ENCODE measurements around the gene ITPR2.
"Not testable (repeated sequence)": the region's sequence is repeated elsewhere in the genome, so short reads cannot be mapped to it uniquely, and the experiment has no call there.

The ITPR2 gene

GRCh38 chr12:26435069-26435404, 398.0 kb downstream of the ITPR2 start:
- in situ Hi-C loops (cut with HindIII; ENCODE audit: low pct_ligation_motif_present, low pct_unique_long_range_greater_than_20kb, low sequenced_read_pairs): no loop called here

GRCh38 chr12:26434299-26435068, 398.5 kb downstream of the ITPR2 start:
- in situ Hi-C loops (cut with HindIII; ENCODE audit: low pct_ligation_motif_present, low pct_unique_long_range_greater_than_20kb, low sequenced_read_pairs): no loop called here
- DNase-seq: peak; percentile 83

More at GRCh38 chr12:26435069-26435404, 398.0 kb downstream of the ITPR2 start:
- no peak for DNase-seq

- in situ Hi-C loops (cut with HindIII; ENCODE audit: low pct_ligation_motif_present, low pct_unique_long_range_greater_than_20kb, low sequenced_read_pairs); DNase-seq: not testable (repeated sequence)
These were observed 399.3 kb downstream of the ITPR2 start for GRCh38 chr12:26433701-26434100.

- no peak for DNase-seq
- in situ Hi-C loops (cut with HindIII; ENCODE audit: low pct_ligation_motif_present, low pct_unique_long_range_greater_than_20kb, low sequenced_read_pairs): no loop called here
These were observed 401.8 kb downstream of the ITPR2 start for GRCh38 chr12:26431211-26431610.

GRCh38 chr12:26430596-26430995, 402.4 kb downstream of the ITPR2 start:
- DNase-seq; in situ Hi-C loops (cut with HindIII; ENCODE audit: low pct_ligation_motif_present, low pct_unique_long_range_greater_than_20kb, low sequenced_read_pairs): not testable (repeated sequence)

- in situ Hi-C loops (cut with HindIII; ENCODE audit: low pct_ligation_motif_present, low pct_unique_long_range_greater_than_20kb, low sequenced_read_pairs): no loop called here
These were observed 403.8 kb downstream of the ITPR2 start for GRCh38 chr12:26429070-26429691.

GRCh38 chr12:26428420-26428819, 404.6 kb downstream of the ITPR2 start:
- no peak for DNase-seq
- in situ Hi-C loops (cut with HindIII; ENCODE audit: low pct_ligation_motif_present, low pct_unique_long_range_greater_than_20kb, low sequenced_read_pairs): no loop called here

More at GRCh38 chr12:26429070-26429691, 403.8 kb downstream of the ITPR2 start:
- no peak for DNase-seq

GRCh38 chr12:26426652-26427051, 406.3 kb downstream of the ITPR2 start:
- in situ Hi-C loops (cut with HindIII; ENCODE audit: low pct_ligation_motif_present, low pct_unique_long_range_greater_than_20kb, low sequenced_read_pairs): no loop called here
- no peak for DNase-seq

GRCh38 chr12:26425587-26426260, 407.3 kb downstream of the ITPR2 start:
- in situ Hi-C loops (cut with HindIII; ENCODE audit: low pct_ligation_motif_present, low pct_unique_long_range_greater_than_20kb, low sequenced_read_pairs): no loop called here
- DNase-seq: no peak

- in situ Hi-C loops (cut with HindIII; ENCODE audit: low pct_ligation_motif_present, low pct_unique_long_range_greater_than_20kb, low sequenced_read_pairs): no loop called here
- no peak for DNase-seq
These were observed 410.1 kb downstream of the ITPR2 start for GRCh38 chr12:26422839-26423398.

- in situ Hi-C loops (cut with HindIII; ENCODE audit: low pct_ligation_motif_present, low pct_unique_long_range_greater_than_20kb, low sequenced_read_pairs): no loop called here
- no peak for DNase-seq
These were observed 416.4 kb downstream of the ITPR2 start for GRCh38 chr12:26416550-26416949.

GRCh38 chr12:26410689-26411088, 422.3 kb downstream of the ITPR2 start:
- no peak for DNase-seq
- in situ Hi-C loops (cut with HindIII; ENCODE audit: low pct_ligation_motif_present, low pct_unique_long_range_greater_than_20kb, low sequenced_read_pairs): no loop called here

GRCh38 chr12:26406813-26407212, 426.2 kb downstream of the ITPR2 start:
- in situ Hi-C loops (cut with HindIII; ENCODE audit: low pct_ligation_motif_present, low pct_unique_long_range_greater_than_20kb, low sequenced_read_pairs): no loop called here
- DNase-seq: no peak

- in situ Hi-C loops (cut with HindIII; ENCODE audit: low pct_ligation_motif_present, low pct_unique_long_range_greater_than_20kb, low sequenced_read_pairs): no loop called here
These were observed 426.6 kb downstream of the ITPR2 start for GRCh38 chr12:26406391-26406790.

GRCh38 chr12:26403601-26404000, 429.4 kb downstream of the ITPR2 start:
- no peak for DNase-seq
- in situ Hi-C loops (cut with HindIII; ENCODE audit: low pct_ligation_motif_present, low pct_unique_long_range_greater_than_20kb, low sequenced_read_pairs): no loop called here

More at GRCh38 chr12:26406391-26406790, 426.6 kb downstream of the ITPR2 start:
- no peak for DNase-seq

- in situ Hi-C loops (cut with HindIII; ENCODE audit: low pct_ligation_motif_present, low pct_unique_long_range_greater_than_20kb, low sequenced_read_pairs): no loop called here
- peak; percentile 45 for DNase-seq
These were observed 430.3 kb downstream of the ITPR2 start for GRCh38 chr12:26402648-26403047.

GRCh38 chr12:26401874-26402273, 431.1 kb downstream of the ITPR2 start:
- DNase-seq: no peak
- in situ Hi-C loops (cut with HindIII; ENCODE audit: low pct_ligation_motif_present, low pct_unique_long_range_greater_than_20kb, low sequenced_read_pairs): no loop called here

GRCh38 chr12:26400627-26401026, 432.4 kb downstream of the ITPR2 start:
- in situ Hi-C loops (cut with HindIII; ENCODE audit: low pct_ligation_motif_present, low pct_unique_long_range_greater_than_20kb, low sequenced_read_pairs): no loop called here
- DNase-seq: no peak

GRCh38 chr12:26399381-26399780, 433.6 kb downstream of the ITPR2 start:
- in situ Hi-C loops (cut with HindIII; ENCODE audit: low pct_ligation_motif_present, low pct_unique_long_range_greater_than_20kb, low sequenced_read_pairs): no loop called here

More at GRCh38 chr12:26399381-26399780, 433.6 kb downstream of the ITPR2 start:
- no peak for DNase-seq

Data from ACHN (cell line).